DMS153 (cell line): ENCODE data around the gene DCAF6.
"Not testable (repeated sequence)": the region's sequence is repeated elsewhere in the genome, so short reads cannot be mapped to it uniquely, and the experiment has no call there.

ENCODE experiments used
- DNase-seq: peaks from one replicate; lab custom pipeline; 2025; lab: John Stamatoyannopoulos, UW

DCAF6 gene

GRCh38 chr1:168031627-168032026 is 95.1 kb downstream of the DCAF6 start:
- no peak for DNase-seq

GRCh38 chr1:168032029-168032428 is 95.5 kb downstream of the DCAF6 start:
- no peak for DNase-seq

GRCh38 chr1:168035345-168035744 is 98.9 kb downstream of the DCAF6 start:
- DNase-seq = no peak

- no peak for DNase-seq
Observed at GRCh38 chr1:168042362-168042761, 105.9 kb downstream of the DCAF6 start.

- no peak for DNase-seq
Observed at GRCh38 chr1:168045311-168045710, 108.8 kb downstream of the DCAF6 start.

- no peak for DNase-seq
Observed at GRCh38 chr1:168050307-168050706, 113.8 kb downstream of the DCAF6 start.

- no peak for DNase-seq
Observed at GRCh38 chr1:168050880-168051279, 114.4 kb downstream of the DCAF6 start.

- no peak for DNase-seq
Observed at GRCh38 chr1:168053681-168054080, 117.2 kb downstream of the DCAF6 start.

GRCh38 chr1:168054117-168054516 is 117.6 kb downstream of the DCAF6 start:
- DNase-seq = no peak

GRCh38 chr1:168056152-168056551 is 119.7 kb downstream of the DCAF6 start:
- not testable (repeated sequence) for DNase-seq

- no peak for DNase-seq
Observed at GRCh38 chr1:168057355-168057754, 120.9 kb downstream of the DCAF6 start.

GRCh38 chr1:168057921-168058320 is 121.4 kb downstream of the DCAF6 start:
- no peak for DNase-seq

GRCh38 chr1:168064216-168064615 is 127.7 kb downstream of the DCAF6 start:
- no peak for DNase-seq

GRCh38 chr1:168065506-168065905 is 129.0 kb downstream of the DCAF6 start:
- no peak for DNase-seq

- no peak for DNase-seq
Observed at GRCh38 chr1:168069384-168069783, 132.9 kb downstream of the DCAF6 start.

- no peak for DNase-seq
Observed at GRCh38 chr1:168079761-168080160, 143.3 kb downstream of the DCAF6 start.

GRCh38 chr1:168081373-168082007 is 145.0 kb downstream of the DCAF6 start:
- no peak for DNase-seq

GRCh38 chr1:168082008-168082876 is 145.8 kb downstream of the DCAF6 start:
- DNase-seq = peak; percentile 42

GRCh38 chr1:168083456-168084325 is 147.2 kb downstream of the DCAF6 start:
- no peak for DNase-seq

- DNase-seq = no peak
Observed at GRCh38 chr1:168084396-168085231, 148.1 kb downstream of the DCAF6 start.

- DNase-seq = no peak
Observed at GRCh38 chr1:168085401-168085872, 149.0 kb downstream of the DCAF6 start.
